Adrenal gland (tissue), 5 donors: Measurements from ENCODE around the gene SLC35F1.

Source experiments
- POLR2A ChIP-seq, 2 donors: fragments of 450-650 bp; IDR thresholded peaks; one replicate each; pipeline ENCODE4 v1.6.1; 2017; ENCODE audit warnings: antibody characterized with exemption in 2 of 2, mild to moderate bottlenecking in 2 of 2, moderate library complexity in 1 of 2
- TF ChIP-seq, protein P1 (sequence below), 6 experiments: fragments of 450-650 bp in 4 of 6; fragments of 200-600 bp in 2 of 6; sonication (generic) in 1 of 6; IDR thresholded peaks; 1 replicate in 5 of 6; 2 replicates in 1 of 6; pipeline versions ENCODE4 v1.5.1 to v1.8.0; 2016 to 2021; ENCODE audit warnings: antibody characterized with exemption in 6 of 6, mild to moderate bottlenecking in 2 of 6, moderate library complexity in 1 of 6
- donor health status: DM: no; HTN: no; CAD: no.

DNA sequence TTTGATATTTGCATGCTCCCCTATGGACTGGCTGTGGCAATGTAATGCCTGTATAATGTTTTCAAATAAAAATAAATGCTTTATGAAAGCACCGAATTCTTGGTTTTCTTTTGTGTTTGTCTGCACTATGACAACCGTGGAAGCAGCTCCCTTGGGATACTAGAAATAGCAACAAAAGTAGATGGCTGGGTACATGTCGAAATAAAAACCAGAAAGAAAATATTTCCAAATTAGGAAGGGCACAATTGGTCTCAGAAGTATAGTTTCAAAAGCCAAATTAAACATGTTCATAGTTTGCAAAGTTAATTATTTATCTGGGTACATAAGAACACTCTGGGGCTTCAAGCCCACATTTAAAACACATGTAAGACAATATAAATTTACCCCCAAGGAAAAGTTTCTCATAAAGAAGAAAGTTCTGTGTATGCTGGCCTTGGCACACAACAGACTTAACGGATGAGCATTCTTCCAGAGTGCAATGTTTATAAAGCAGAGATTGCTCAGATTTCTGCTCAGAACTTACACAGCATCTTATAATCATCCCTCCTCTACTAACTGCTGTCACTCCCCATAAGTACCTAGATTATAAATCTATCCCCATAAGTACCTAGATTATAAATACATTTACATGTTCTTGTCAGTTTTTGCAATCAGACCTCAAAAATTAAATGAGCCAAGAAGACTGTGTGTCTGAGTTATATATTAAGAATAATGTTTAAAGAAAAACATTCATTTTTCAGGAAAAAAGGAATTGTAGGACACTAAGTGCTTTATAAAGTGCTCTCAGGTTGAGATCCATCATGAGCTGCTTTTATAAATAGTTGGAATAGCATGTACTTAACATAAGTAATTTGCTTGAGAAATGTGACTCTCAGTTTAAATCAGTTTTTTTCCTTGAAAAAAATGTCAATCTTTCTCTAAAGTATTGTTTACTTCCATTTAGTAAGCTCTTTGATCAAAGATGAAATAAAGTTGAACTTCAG is 410.8 kb downstream of the SLC35F1 start:
- TF ChIP-seq, protein P1, sequence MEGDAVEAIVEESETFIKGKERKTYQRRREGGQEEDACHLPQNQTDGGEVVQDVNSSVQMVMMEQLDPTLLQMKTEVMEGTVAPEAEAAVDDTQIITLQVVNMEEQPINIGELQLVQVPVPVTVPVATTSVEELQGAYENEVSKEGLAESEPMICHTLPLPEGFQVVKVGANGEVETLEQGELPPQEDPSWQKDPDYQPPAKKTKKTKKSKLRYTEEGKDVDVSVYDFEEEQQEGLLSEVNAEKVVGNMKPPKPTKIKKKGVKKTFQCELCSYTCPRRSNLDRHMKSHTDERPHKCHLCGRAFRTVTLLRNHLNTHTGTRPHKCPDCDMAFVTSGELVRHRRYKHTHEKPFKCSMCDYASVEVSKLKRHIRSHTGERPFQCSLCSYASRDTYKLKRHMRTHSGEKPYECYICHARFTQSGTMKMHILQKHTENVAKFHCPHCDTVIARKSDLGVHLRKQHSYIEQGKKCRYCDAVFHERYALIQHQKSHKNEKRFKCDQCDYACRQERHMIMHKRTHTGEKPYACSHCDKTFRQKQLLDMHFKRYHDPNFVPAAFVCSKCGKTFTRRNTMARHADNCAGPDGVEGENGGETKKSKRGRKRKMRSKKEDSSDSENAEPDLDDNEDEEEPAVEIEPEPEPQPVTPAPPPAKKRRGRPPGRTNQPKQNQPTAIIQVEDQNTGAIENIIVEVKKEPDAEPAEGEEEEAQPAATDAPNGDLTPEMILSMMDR (IDR thresholded peaks at IDR 0.05): no peak
- no peak for TF ChIP-seq POLR2A (IDR thresholded peaks at IDR 0.05)
